T-helper 2 cell treated with Interferon-gamma antibody and Interleukin-4, amounts not matched to agents 5 μg/mL and 100 μg/mL, for 36 hours (primary cell): ENCODE measurements around the gene PRPSAP2.

Source experiments
- DNase-seq: peaks from one replicate; pipeline ENCODE4 v3.0.0; 2021; ENCODE audit warnings: low spot score
- H3K27ac Mint-ChIP-seq: one replicate; pipeline ENCODE4 v1.8.0; 2021; ENCODE audit warnings: mild to moderate bottlenecking, mixed read lengths
- H3K27me3 Mint-ChIP-seq: one replicate; pipeline ENCODE4 v1.8.0; 2021; ENCODE audit warnings: low read depth, mixed read lengths
- H3K36me3 Mint-ChIP-seq: one replicate; pipeline ENCODE4 v1.8.0; 2021; ENCODE audit warnings: low read depth, mixed read lengths
- H3K4me1 Mint-ChIP-seq: one replicate; pipeline ENCODE4 v1.8.0; 2021; ENCODE audit warnings: low read depth, mixed read lengths
- H3K4me3 Mint-ChIP-seq: one replicate; pipeline ENCODE4 v1.8.0; 2022; ENCODE audit warnings: mild to moderate bottlenecking, moderate library complexity, mixed read lengths
- H3K9me3 Mint-ChIP-seq: one replicate; pipeline ENCODE4 v1.8.0; 2021; ENCODE audit warnings: mixed read lengths

Gene PRPSAP2

DNA sequence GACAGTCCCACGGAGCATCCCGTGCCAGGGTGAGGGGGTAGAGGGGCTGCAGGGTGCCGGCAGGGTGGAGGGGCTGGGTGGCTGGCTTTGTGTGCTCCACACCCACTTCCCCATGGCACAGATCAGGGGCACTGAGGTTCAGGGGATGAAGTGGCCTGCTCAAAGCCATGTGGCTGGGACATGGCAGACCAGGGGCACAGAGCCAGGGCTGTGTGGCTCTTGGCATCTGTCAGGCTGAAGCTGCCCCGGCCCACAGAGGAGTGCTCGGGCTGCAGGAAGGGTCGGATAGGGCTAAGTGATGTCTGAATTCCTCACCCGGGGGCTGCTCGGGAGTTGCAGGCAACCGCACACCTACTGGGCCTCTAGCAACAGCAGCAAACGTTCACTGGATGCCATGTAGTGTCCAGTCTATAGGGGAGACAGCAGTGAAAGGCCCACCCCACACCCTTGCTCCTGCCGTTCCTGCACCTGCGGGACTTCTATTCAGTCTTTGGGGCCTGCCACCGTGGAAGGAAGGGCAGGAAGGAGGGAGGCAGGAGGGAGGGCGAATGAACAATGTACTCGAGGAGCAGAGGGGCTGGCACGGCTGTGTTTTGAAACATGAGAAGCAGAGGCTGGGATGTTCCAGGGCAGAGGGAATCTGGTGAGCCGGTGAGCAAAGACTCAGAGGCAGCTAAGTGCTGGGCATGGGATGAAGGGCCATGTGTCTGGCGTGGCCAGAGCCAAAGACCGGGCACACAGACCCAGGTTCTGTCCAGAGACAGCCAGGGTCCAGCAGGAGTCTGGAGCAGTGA lies 109.1 kb downstream of the PRPSAP2 start:
- no peak overlapping the region for H3K4me3 Mint-ChIP-seq
- no peaks in the 10 kb centered on the region for H3K36me3 Mint-ChIP-seq
- H3K27me3 Mint-ChIP-seq: no peaks in the 10 kb centered on the region
- H3K27ac Mint-ChIP-seq: no peak overlapping the region
- no peaks in the 10 kb centered on the region for H3K9me3 Mint-ChIP-seq
- no peak for DNase-seq
- peaks cover 7% of the 10 kb centered on the region for H3K4me1 Mint-ChIP-seq

DNA sequence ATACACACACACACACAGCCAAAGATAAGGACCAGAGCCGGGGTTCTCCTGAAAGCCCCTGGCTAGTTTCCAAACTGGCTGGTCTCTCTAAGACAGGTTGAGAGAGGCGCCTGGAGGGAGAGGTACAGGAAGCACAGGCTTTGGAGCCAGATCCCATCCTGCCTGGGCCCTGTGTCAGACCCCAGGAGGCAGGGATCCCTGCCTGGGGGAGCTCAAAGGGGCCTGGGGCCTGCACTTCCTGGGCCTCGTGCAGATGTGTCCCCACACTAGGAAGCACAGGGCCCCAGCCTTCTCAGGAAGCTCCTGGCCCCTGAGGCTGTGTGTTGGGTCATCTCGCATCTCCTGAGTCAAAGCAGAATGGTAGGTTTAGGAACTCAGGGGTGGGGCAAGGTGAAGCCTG lies 110.0 kb downstream of the PRPSAP2 start:
- Mint-ChIP-seq H3K27me3 (no peaks in the 10 kb centered on the region), H3K9me3 (no peaks in the 10 kb centered on the region), H3K4me1 (peaks cover 7% of the 10 kb centered on the region), H3K27ac (no peak overlapping the region), H3K4me3 (no peak overlapping the region), H3K36me3 (no peaks in the 10 kb centered on the region)
- DNase-seq: no peak

DNA sequence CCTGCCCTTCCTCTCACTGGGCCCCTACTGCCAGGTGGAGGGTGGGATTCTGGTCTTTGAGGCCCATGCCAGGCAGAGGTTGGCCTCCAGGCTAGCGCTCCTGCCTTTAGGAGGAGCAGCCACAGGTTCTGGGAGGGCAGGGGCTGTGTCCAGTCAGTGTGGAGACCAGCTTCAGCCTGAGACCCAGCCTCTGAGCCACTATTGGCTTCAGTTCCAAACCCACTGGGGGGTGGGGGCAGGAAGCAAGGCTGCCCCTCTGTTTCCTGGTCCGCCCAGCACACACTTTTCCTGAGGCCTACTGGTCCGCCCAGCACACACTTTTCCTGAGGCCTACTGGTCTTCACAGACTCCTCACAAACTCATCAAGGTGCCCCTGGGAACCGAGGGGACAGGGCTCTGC lies 110.4 kb downstream of the PRPSAP2 start:
- peaks cover 1% of the 10 kb centered on the region for H3K36me3 Mint-ChIP-seq
- no peak overlapping the region for H3K27ac Mint-ChIP-seq
- peaks cover 7% of the 10 kb centered on the region for H3K4me1 Mint-ChIP-seq
- no peaks in the 10 kb centered on the region for H3K9me3 Mint-ChIP-seq
- DNase-seq: no peak
- no peaks in the 10 kb centered on the region for H3K27me3 Mint-ChIP-seq
- no peak overlapping the region for H3K4me3 Mint-ChIP-seq

DNA sequence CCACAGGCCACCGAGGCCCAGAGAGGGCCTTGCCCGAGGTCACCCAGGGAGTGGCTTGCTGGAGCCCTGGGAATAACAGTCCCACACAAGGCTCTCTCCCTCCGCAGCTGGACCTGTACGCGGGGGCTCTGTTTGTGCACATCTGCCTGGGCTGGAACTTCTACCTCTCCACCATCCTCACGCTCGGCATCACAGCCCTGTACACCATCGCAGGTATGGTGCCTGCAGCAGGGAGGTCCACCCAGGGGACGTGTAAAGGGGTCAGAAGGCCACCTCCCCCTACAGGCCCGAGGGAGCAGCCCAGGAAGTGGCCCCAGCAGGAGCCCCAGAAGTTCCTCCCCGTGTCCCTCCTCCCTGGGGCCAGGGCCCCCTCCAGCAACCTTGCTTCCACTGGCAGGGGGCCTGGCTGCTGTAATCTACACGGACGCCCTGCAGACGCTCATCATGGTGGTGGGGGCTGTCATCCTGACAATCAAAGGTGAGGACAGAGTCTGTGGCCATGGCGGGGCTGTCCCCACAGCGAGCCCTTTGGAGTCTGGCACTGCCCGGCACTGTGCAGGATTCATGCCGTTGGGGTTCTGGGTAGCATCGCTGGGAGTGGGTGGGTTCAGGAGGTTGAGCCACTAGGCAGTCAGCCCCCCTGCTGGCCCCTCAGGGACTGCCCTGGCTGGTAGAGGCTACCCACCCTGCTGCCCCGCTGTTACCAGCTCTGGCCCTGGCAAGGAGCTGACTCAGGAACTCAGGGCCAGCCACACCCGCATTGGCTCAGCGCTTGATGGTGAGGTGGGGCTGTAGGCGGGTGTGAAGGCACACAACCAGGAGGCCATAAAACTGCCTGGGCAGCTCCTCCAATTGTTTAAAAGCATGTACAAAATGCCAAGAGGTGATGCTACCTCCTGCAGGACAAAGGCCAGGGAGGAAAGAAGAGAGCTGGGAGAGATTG lies 111.3 kb downstream of the PRPSAP2 start:
- no peaks in the 10 kb centered on the region for H3K27me3 Mint-ChIP-seq
- no peaks in the 10 kb centered on the region for H3K9me3 Mint-ChIP-seq
- DNase-seq: no peak
- no peak overlapping the region for H3K27ac Mint-ChIP-seq
- peaks cover 2% of the 10 kb centered on the region for H3K36me3 Mint-ChIP-seq
- peaks cover 7% of the 10 kb centered on the region for H3K4me1 Mint-ChIP-seq
- no peak overlapping the region for H3K4me3 Mint-ChIP-seq

- DNase-seq: no peak
- peaks cover 2% of the 10 kb centered on the region for H3K36me3 Mint-ChIP-seq
- no peaks in the 10 kb centered on the region for H3K9me3 Mint-ChIP-seq
- no peak overlapping the region for H3K4me3 Mint-ChIP-seq
- H3K27ac Mint-ChIP-seq: no peak overlapping the region
- H3K27me3 Mint-ChIP-seq: no peaks in the 10 kb centered on the region
- H3K4me1 Mint-ChIP-seq: peaks cover 7% of the 10 kb centered on the region
These were observed 112.9 kb downstream of the PRPSAP2 start for GRCh38 chr17:18970582-18971480.

GRCh38 chr17:18971801-18972200 lies 113.9 kb downstream of the PRPSAP2 start:
- Mint-ChIP-seq H3K27ac (no peak overlapping the region), H3K4me1 (peaks cover 6% of the 10 kb centered on the region), H3K36me3 (peaks cover 2% of the 10 kb centered on the region), H3K4me3 (no peak overlapping the region), H3K27me3 (no peaks in the 10 kb centered on the region), H3K9me3 (no peaks in the 10 kb centered on the region)
- no peak for DNase-seq

DNA sequence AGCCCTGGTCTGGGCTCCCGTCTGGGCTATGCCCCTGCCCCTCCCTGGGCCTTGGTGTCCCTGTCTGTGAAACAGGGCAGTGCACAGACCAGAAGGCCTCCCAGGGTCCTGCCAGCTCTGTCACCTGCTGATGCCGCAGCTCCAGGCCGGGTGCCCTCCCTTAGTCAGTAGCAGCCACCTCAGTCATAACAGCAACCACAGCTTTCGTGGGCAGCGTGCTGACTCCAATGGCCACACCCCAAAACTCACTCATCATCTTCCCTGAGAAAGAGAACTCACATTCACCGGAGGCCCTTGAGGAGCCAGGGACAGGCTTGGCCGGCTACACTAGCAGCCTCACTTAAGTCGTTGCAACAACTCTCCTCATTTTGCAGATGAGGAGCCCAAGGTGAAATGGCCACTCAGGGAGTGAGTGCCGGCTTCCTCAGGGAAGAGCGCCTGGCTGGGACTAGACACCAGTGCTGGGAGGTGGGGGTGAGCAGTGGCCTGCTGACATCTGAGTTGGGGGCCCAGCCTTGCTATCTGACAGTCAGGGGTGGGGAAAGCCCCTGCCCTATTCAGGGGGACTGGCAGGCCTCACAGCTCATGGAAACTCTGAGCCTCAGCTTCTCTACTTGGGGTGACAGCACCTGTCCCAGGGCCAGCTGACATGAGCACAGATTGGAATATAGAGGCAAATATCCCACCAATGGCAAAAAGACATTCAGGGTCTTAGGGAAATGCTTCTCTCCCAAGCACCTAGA lies 116.6 kb downstream of the PRPSAP2 start:
- H3K4me3 Mint-ChIP-seq: no peak overlapping the region
- no peaks in the 10 kb centered on the region for H3K9me3 Mint-ChIP-seq
- peaks cover 2% of the 10 kb centered on the region for H3K4me1 Mint-ChIP-seq
- no peaks in the 10 kb centered on the region for H3K27me3 Mint-ChIP-seq
- H3K36me3 Mint-ChIP-seq: peaks cover 7% of the 10 kb centered on the region
- peak; percentile 36 for DNase-seq
- H3K27ac Mint-ChIP-seq: no peak overlapping the region

GRCh38 chr17:18975597-18975996 lies 117.7 kb downstream of the PRPSAP2 start:
- Mint-ChIP-seq H3K27ac (no peak overlapping the region), H3K4me1 (no peaks in the 10 kb centered on the region), H3K9me3 (no peaks in the 10 kb centered on the region), H3K27me3 (no peaks in the 10 kb centered on the region), H3K36me3 (peaks cover 7% of the 10 kb centered on the region), H3K4me3 (no peak overlapping the region)
- DNase-seq: no peak

GRCh38 chr17:18976201-18976600 lies 118.3 kb downstream of the PRPSAP2 start:
- Mint-ChIP-seq H3K36me3 (peaks cover 7% of the 10 kb centered on the region), H3K27me3 (no peaks in the 10 kb centered on the region), H3K27ac (no peak overlapping the region), H3K9me3 (no peaks in the 10 kb centered on the region), H3K4me3 (no peak overlapping the region), H3K4me1 (no peaks in the 10 kb centered on the region)
- DNase-seq: no peak

DNA sequence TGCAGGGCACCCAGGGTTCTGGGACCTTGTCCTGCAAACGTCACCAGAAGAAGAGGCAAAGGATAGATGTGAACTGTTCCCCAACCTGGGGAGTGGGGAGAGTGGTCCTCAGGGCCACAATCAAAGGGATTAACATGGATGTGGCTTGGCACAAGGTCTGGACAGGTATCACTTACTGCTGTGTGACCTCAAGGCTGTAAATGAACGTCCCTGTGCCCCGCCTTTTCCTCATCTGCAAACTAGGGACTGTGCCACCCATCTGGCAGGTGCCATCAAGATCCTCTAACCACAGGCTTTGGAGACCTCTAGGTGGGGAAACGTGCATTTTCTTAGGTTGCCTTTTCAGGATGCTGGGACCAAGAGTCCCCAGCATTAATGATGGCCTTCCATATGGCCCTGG lies 119.1 kb downstream of the PRPSAP2 start:
- no peaks in the 10 kb centered on the region for H3K9me3 Mint-ChIP-seq
- no peak overlapping the region for H3K27ac Mint-ChIP-seq
- no peak overlapping the region for H3K4me3 Mint-ChIP-seq
- H3K36me3 Mint-ChIP-seq: peaks cover 7% of the 10 kb centered on the region
- no peaks in the 10 kb centered on the region for H3K4me1 Mint-ChIP-seq
- DNase-seq: no peak
- no peaks in the 10 kb centered on the region for H3K27me3 Mint-ChIP-seq

- Mint-ChIP-seq H3K9me3 (no peaks in the 10 kb centered on the region), H3K4me1 (no peaks in the 10 kb centered on the region), H3K27ac (no peak overlapping the region), H3K27me3 (no peaks in the 10 kb centered on the region), H3K4me3 (no peak overlapping the region), H3K36me3 (peaks cover 7% of the 10 kb centered on the region)
- DNase-seq: no peak
These were observed 119.7 kb downstream of the PRPSAP2 start for GRCh38 chr17:18977646-18978045.

DNA sequence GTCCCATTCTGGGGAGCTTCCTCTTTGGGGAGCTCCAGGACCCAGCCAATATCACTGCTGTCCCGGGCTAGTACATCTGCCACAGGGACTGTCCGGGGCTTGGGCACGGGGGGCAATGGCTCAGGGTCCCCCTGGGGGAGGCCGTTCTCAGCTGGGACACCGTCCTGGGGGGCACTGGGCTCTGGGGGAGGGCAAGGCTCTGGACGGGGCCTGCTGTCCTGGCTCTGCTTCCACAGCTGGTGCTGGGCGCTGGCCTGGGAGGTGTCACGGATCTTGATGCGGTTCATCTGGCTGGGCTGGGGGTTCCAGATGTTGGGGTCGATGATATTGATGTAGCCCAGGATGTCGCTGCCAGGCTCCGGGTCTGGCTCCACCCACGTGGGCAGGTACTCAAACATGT lies 120.1 kb downstream of the PRPSAP2 start:
- no peak overlapping the region for H3K4me3 Mint-ChIP-seq
- H3K9me3 Mint-ChIP-seq: no peaks in the 10 kb centered on the region
- H3K27ac Mint-ChIP-seq: no peak overlapping the region
- H3K4me1 Mint-ChIP-seq: no peaks in the 10 kb centered on the region
- peaks cover 7% of the 10 kb centered on the region for H3K36me3 Mint-ChIP-seq
- H3K27me3 Mint-ChIP-seq: no peaks in the 10 kb centered on the region
- DNase-seq: no peak

DNA sequence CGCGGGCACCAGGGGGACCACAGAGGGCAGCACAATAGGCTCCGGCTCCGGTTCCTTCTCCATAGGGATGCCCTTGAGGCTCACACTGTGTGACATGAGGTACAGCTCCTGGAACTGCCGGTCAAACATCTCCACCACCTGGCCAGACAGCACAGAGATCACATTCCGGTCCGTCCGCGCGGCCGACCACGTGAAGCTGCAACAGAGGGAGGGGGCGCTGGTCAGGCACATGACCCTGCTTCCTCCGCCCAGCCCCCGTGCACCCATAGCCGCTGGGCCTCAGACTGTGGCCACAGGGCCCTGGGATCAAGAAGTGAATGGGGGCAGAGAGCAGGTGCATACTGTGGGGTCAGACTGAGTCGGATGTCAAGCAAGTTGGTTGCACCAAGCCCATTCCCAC lies 120.7 kb downstream of the PRPSAP2 start:
- DNase-seq: no peak
- H3K27ac Mint-ChIP-seq: no peak overlapping the region
- no peak overlapping the region for H3K4me3 Mint-ChIP-seq
- H3K27me3 Mint-ChIP-seq: no peaks in the 10 kb centered on the region
- no peaks in the 10 kb centered on the region for H3K4me1 Mint-ChIP-seq
- no peaks in the 10 kb centered on the region for H3K9me3 Mint-ChIP-seq
- H3K36me3 Mint-ChIP-seq: peaks cover 5% of the 10 kb centered on the region
